NCI-H82 treated with DMSO at 0.1 percent for 48 hours (cell line): Measurements from ENCODE around the gene NTN3.
"Not testable (repeated sequence)": the region's sequence is repeated elsewhere in the genome, so short reads cannot be mapped to it uniquely, and the experiment has no call there.

Source experiments
- DNase-seq: peaks from one replicate; lab custom pipeline; 2025; ENCODE audit not compliant: unreplicated experiment; lab: John Stamatoyannopoulos, UW

NTN3 gene

GRCh38 chr16:2441143-2441804, 29.8 kb upstream of the NTN3 start:
- not testable (repeated sequence) for DNase-seq

- DNase-seq = no peak
These were observed 27.5 kb upstream of the NTN3 start for GRCh38 chr16:2443555-2443954.

- DNase-seq = no peak
These were observed 23.0 kb upstream of the NTN3 start for GRCh38 chr16:2447920-2448583.

GRCh38 chr16:2449118-2449517, 22.0 kb upstream of the NTN3 start:
- DNase-seq = no peak

GRCh38 chr16:2450535-2450934, 20.6 kb upstream of the NTN3 start:
- DNase-seq = no peak

- no peak for DNase-seq
These were observed 20.1 kb upstream of the NTN3 start for GRCh38 chr16:2450975-2451381.

- DNase-seq = no peak
These were observed 19.2 kb upstream of the NTN3 start for GRCh38 chr16:2451851-2452320.

GRCh38 chr16:2452650-2453049, 18.4 kb upstream of the NTN3 start:
- DNase-seq = no peak

- no peak for DNase-seq
These were observed 15.8 kb upstream of the NTN3 start for GRCh38 chr16:2455081-2455845.

GRCh38 chr16:2456551-2457153, 14.4 kb upstream of the NTN3 start:
- DNase-seq = no peak

- no peak for DNase-seq
These were observed 13.8 kb upstream of the NTN3 start for GRCh38 chr16:2457267-2457666.

GRCh38 chr16:2457946-2458345, 13.2 kb upstream of the NTN3 start:
- no peak for DNase-seq

- DNase-seq = no peak
These were observed 12.0 kb upstream of the NTN3 start for GRCh38 chr16:2458887-2459646.

GRCh38 chr16:2459647-2460390, 11.3 kb upstream of the NTN3 start, which contains the start of gene TEDC2:
TSS of gene TEDC2 (plus strand) at chr16:2460109. CDS start at chr16:2460145, 36 bp downstream.
- DNase-seq = peak; percentile 92

GRCh38 chr16:2460391-2460713, 10.7 kb upstream of the NTN3 start:
- DNase-seq = no peak

- no peak for DNase-seq
These were observed 10.2 kb upstream of the NTN3 start for GRCh38 chr16:2460916-2461315.

GRCh38 chr16:2462031-2462866, 8.8 kb upstream of the NTN3 start:
- no peak for DNase-seq

- DNase-seq = no peak
These were observed 6.8 kb upstream of the NTN3 start for GRCh38 chr16:2464333-2464732.

GRCh38 chr16:2465653-2466415, 5.3 kb upstream of the NTN3 start:
- DNase-seq = no peak
